ENCODE measurements around the gene CBX8. TPM values are rescaled to one million over a fixed set of nuclear protein-coding genes. Genes with fewer than 3 reads are reported as not detected.
A peak's percentile ranks its signal among the peaks of the same experiment; 100 is the strongest.

CBX8 gene
- polyA plus RNA-seq, 1 experiment = 0.32 TPM

DNA sequence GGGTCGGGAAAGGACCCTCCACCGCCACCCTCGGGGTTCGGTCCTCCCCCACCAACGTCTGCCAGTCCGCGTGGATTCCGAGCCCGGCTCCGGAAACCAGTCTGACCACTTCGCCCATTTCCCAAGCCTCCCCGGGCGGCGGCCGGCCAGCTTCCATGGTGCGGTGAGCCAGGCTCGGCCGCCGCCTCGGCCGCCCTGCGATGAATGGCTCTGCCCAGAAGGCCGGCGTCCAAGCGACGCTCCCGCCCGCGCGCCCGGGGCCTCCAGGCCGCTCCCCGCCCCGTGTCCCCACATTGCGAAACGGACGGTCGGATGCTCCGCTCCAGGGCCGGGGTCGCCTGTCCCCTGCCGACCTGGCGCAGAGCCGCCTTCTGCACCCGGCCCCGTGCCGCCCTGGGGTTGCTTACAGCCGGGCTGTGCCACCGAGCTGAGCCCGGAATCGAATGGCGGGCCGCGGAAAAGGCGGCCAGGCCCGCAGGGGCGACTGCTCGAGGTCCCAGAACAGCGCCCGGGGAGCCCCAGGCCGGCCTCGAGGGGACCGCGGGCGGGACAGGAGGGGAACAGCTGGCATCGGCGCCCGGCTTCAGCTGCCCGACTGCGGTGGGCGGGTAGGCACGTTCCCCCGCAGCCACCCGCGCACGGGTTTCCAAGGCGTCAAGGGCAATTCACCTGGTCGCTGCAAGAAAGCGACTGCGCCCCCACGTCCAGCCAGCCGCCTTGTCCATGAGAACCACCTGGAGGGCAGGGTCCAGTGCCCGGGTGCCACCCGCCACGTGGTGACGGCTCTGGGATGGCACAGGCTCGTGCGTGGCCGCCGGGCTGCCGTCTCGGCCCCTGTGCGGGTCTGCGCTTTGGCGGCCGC is 18.3 kb upstream of the CBX8 start:
- Histone ChIP-seq H3K4me3 (ENCODE audit: low read depth, low read length) (no peak overlapping the region), H3K36me3 (ENCODE audit: control insufficient read depth, insufficient read depth, low read length) (no peaks in the 10 kb centered on the region), H3K27me3 (ENCODE audit: control insufficient read depth, insufficient read depth, low read length) (peaks cover 68% of the 10 kb centered on the region)
- ChIA-PET POLR2A (no interaction called here), CTCF (interaction anchor here (0.9 to 1.0 kb wide), 2 partner anchors 16 to 177 kb away, joined by 3 to 4 read pairs; no protein-coding TSS in a partner anchor)
- DNase-seq (ENCODE audit: low read depth) = no peak
- TF ChIP-seq, protein P1, sequence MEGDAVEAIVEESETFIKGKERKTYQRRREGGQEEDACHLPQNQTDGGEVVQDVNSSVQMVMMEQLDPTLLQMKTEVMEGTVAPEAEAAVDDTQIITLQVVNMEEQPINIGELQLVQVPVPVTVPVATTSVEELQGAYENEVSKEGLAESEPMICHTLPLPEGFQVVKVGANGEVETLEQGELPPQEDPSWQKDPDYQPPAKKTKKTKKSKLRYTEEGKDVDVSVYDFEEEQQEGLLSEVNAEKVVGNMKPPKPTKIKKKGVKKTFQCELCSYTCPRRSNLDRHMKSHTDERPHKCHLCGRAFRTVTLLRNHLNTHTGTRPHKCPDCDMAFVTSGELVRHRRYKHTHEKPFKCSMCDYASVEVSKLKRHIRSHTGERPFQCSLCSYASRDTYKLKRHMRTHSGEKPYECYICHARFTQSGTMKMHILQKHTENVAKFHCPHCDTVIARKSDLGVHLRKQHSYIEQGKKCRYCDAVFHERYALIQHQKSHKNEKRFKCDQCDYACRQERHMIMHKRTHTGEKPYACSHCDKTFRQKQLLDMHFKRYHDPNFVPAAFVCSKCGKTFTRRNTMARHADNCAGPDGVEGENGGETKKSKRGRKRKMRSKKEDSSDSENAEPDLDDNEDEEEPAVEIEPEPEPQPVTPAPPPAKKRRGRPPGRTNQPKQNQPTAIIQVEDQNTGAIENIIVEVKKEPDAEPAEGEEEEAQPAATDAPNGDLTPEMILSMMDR (IDR thresholded peaks at IDR 0.05; ENCODE audit: insufficient read depth, low read depth, low read length) = no peak

DNA sequence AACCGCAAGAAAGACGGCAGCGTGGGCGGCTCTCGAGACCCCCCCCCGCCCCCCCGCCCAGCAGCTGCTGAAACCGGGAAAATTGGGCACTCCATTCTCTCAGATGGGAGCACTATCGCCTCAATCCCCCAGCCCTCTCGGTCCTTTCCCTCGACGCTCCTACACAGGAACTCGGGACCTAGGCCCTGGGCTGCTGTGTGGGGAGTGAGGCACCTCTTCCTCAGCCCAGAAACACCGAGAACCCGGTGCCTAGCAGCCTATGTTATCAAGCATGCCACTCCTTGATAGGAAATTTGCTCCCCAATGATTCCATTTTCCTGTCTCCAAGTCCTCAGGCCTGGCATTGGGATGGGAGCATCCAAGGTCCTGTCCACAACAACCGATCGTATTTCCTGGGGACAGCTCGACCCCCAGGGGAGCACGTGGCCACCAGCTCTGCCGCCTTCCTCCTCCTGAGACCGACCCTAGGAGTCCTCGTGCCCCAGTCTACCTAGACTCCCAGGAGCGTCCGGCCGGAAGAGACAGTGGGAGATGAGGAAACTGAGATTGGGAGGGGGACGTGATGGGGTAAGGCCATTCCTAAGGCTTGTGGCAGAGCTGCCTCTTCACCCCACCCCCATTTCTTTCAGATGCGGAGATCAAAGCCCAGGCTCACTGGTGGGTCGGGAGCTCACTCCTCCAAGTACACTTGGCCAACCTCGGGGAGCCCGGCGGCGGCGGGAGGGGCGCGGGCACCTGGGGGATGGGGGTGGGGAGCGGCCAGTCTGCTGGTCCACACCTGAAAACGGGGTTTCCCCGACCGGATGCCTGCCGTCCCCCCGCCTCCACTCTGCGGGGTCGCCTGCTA is 17.5 kb upstream of the CBX8 start:
- ChIA-PET POLR2A (no interaction called here), CTCF (interaction anchor here (0.9 to 2.9 kb wide), 3 partner anchors 15 to 178 kb away, joined by 3 to 26 read pairs (median 4); partner anchors contain the start of gene CBX4)
- Histone ChIP-seq H3K36me3 (ENCODE audit: control insufficient read depth, insufficient read depth, low read length) (no peaks in the 10 kb centered on the region), H3K4me3 (ENCODE audit: low read depth, low read length) (no peak overlapping the region), H3K27me3 (ENCODE audit: control insufficient read depth, insufficient read depth, low read length) (peaks cover 67% of the 10 kb centered on the region)
- TF ChIP-seq, protein P1 (IDR thresholded peaks at IDR 0.05; ENCODE audit: insufficient read depth, low read depth, low read length) = no peak
- no peak for DNase-seq (ENCODE audit: low read depth)

DNA sequence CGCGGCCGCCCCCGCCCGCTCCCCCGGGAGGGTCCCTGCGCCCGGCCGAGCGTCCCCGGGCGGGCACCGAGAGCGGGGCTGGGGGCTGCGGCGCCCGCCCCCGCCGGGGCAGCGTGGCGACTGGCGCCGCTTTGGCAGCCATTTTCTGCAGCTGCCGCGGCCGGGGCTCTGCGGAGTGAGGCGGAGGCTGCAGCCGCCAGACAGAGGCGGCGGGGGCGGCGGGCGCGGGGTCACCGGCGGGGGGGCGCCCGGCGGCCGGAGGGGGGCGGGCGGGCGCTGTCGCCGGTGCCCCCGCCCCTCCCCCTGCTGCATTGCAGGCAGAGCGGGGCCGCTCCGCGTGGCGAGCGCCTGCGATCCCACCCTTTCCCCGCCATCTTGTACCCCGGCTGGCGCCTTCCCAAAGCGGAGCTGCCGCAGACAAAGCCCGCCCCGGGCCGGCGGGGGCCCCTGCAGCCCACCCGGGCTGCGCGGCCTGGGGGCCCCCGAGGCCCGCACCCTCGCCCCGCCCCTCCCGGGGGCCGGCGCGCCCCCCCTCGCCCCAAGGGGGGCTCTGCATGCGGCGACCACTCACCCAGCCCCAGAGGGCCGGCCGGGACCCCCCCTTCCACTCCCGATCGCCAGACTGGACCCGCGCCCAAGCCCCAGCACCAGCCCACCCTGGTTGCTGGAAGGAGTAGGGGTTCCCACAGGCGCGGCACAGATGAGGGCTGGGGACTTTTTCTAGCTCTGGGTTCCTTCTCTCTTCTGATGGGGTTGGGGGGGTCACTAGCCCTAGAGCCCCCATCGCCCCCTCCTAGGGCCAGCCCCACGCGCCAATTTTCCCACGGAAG is 16.6 kb upstream of the CBX8 start:
- POLR2A ChIA-PET = no interaction called here
- CTCF ChIA-PET = interaction anchor here (1.2 to 3.1 kb wide), 4 partner anchors 11 to 68 kb away, joined by 4 to 26 read pairs (median 11); partner anchors contain the start of gene CBX4
- no peaks in the 10 kb centered on the region for H3K36me3 ChIP-seq (ENCODE audit: control insufficient read depth, insufficient read depth, low read length)
- H3K4me3 ChIP-seq (ENCODE audit: low read depth, low read length) = peak overlapping the region; percentile 20
- peaks cover 68% of the 10 kb centered on the region for H3K27me3 ChIP-seq (ENCODE audit: control insufficient read depth, insufficient read depth, low read length)
- DNase-seq (ENCODE audit: low read depth) = no peak
- TF ChIP-seq, protein P1 (IDR thresholded peaks at IDR 0.05; ENCODE audit: insufficient read depth, low read depth, low read length) = no peak

DNA sequence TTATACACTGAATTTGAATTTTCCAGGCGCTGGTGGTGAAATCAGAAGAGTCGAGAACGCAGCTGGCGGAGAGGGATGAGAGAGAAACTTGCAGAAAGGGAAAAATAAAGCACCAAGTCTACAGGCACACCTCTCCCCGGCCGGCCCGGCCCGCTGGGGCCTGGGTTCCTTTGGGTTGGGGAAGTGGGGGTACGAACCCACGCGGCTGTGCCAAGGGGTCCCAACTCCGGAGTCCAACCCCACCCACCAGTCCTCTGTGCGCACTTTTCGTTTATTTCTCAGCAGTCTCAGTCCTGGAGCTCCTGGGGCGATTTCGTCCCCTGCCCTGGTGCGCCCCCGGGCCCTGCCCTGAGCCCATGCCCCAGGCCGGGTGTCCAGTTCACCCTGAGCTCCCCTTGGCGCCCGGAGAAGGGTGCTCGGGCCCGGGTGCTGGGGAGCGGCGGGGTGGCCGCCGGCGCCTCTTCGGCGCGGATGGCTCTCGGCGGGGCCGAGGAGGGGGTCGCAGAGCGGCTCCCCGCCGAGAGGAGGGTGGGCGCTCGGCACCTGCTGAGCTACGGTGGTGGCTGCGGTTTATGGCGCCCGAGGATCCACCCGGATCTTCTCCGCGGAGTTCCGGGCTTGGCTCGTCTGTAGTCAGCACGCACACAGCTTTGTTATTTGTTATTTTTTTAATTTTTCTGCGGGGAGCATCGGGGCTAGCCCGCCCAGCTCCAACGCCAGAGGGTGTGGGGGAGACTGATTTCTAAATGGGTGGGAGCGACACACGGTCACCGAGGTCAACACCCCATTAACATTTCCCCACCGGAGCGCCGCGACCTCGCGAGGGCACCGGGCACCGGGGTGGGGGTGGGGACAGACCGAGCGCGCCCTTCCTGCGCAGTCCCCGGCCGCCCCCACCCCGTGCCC is 15.7 kb upstream of the CBX8 start:
- no peaks in the 10 kb centered on the region for H3K36me3 ChIP-seq (ENCODE audit: control insufficient read depth, insufficient read depth, low read length)
- POLR2A ChIA-PET = no interaction called here
- no peak overlapping the region for H3K4me3 ChIP-seq (ENCODE audit: low read depth, low read length)
- peaks cover 69% of the 10 kb centered on the region for H3K27me3 ChIP-seq (ENCODE audit: control insufficient read depth, insufficient read depth, low read length)
- CTCF ChIA-PET = interaction anchor here (0.6 to 3.1 kb wide), 13 partner anchors 9 to 180 kb away, joined by 3 to 26 read pairs (median 5); partner anchors contain the start of genes CBX4 and CBX8
- no peak for DNase-seq (ENCODE audit: low read depth)
- TF ChIP-seq, protein P1 (IDR thresholded peaks at IDR 0.05; ENCODE audit: insufficient read depth, low read depth, low read length) = no peak
